ENCODE results near the gene SIK1.
"Not testable (repeated sequence)": the region's sequence is repeated elsewhere in the genome, so short reads cannot be mapped to it uniquely, and the experiment has no call there.

DNA sequence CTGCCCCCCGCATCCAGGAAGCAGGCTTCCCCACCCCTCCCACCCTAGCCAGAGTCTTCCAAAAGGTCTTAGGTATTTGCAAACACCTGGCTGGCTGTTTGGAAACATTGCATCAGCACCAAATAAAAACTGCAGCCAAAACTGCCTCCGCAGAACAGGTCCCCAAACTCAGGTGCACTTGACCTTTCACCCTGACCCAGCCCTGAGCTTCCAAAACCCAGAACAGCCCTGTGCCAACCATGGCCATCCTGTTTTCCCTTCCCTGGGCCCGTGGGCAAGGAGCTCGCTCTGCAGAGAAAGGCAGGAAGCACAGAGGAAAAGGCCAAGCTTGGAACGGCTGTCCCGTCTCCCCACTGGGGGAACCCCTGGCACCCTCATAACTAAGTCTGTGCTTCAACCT is 2.0 kb upstream of the SIK1 start:
- TF ChIP-seq, protein P1, sequence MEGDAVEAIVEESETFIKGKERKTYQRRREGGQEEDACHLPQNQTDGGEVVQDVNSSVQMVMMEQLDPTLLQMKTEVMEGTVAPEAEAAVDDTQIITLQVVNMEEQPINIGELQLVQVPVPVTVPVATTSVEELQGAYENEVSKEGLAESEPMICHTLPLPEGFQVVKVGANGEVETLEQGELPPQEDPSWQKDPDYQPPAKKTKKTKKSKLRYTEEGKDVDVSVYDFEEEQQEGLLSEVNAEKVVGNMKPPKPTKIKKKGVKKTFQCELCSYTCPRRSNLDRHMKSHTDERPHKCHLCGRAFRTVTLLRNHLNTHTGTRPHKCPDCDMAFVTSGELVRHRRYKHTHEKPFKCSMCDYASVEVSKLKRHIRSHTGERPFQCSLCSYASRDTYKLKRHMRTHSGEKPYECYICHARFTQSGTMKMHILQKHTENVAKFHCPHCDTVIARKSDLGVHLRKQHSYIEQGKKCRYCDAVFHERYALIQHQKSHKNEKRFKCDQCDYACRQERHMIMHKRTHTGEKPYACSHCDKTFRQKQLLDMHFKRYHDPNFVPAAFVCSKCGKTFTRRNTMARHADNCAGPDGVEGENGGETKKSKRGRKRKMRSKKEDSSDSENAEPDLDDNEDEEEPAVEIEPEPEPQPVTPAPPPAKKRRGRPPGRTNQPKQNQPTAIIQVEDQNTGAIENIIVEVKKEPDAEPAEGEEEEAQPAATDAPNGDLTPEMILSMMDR (IDR thresholded peaks at IDR 0.05): not testable (repeated sequence)
- TF ChIP-seq POLR2AphosphoS5 (IDR thresholded peaks at IDR 0.05): not testable (repeated sequence)

Data from upper lobe of left lung (tissue), 4 donors.